ENCODE results near the gene SLC17A3. TPM values are rescaled to one million over a fixed set of nuclear protein-coding genes. Genes with fewer than 3 reads are reported as not detected.

Gene SLC17A3
- 1 to 10 TPM in 1 of 3 donors, under 1 TPM in 2; 0.50 to 1.5 (median 0.96) TPM for polyA plus RNA-seq (ENCODE audit: insufficient read length in 3 of 3)

GRCh38 chr6:25874118-25874517, at the start of gene SLC17A3:
Gene SLC17A3 (minus strand): TSS chr6:25874243. CDS start chr6:25868387, 5,856 bp downstream.
- DNase-seq (ENCODE audit: low read depth in 3 of 3, low spot score in 2 of 3) = no peak

- DNase-seq (ENCODE audit: low read depth in 3 of 3, low spot score in 2 of 3) = no peak
These were observed 48.3 kb upstream of the SLC17A3 start for GRCh38 chr6:25922301-25922700.

- DNase-seq (ENCODE audit: low read depth in 3 of 3, low spot score in 2 of 3) = no peak
These were observed 47.6 kb upstream of the SLC17A3 start for GRCh38 chr6:25921525-25922203.

GRCh38 chr6:25919657-25920056, 45.6 kb upstream of the SLC17A3 start:
- DNase-seq (ENCODE audit: low read depth in 3 of 3, low spot score in 2 of 3) = no peak

GRCh38 chr6:25918083-25918683, 44.1 kb upstream of the SLC17A3 start:
- DNase-seq (ENCODE audit: low read depth in 3 of 3, low spot score in 2 of 3) = no peak

GRCh38 chr6:25916789-25917490, 42.9 kb upstream of the SLC17A3 start:
- DNase-seq (ENCODE audit: low read depth in 3 of 3, low spot score in 2 of 3) = no peak

GRCh38 chr6:25916330-25916729, 42.3 kb upstream of the SLC17A3 start:
- DNase-seq (ENCODE audit: low read depth in 3 of 3, low spot score in 2 of 3) = no peak

GRCh38 chr6:25913741-25914140, 39.7 kb upstream of the SLC17A3 start:
- DNase-seq (ENCODE audit: low read depth in 3 of 3, low spot score in 2 of 3) = no peak

- no peak for DNase-seq (ENCODE audit: low read depth in 3 of 3, low spot score in 2 of 3)
These were observed 37.3 kb upstream of the SLC17A3 start for GRCh38 chr6:25911351-25911750.

GRCh38 chr6:25907475-25908014, 33.5 kb upstream of the SLC17A3 start:
- DNase-seq (ENCODE audit: low read depth in 3 of 3, low spot score in 2 of 3) = no peak

GRCh38 chr6:25903467-25904099, 29.5 kb upstream of the SLC17A3 start:
- DNase-seq (ENCODE audit: low read depth in 3 of 3, low spot score in 2 of 3) = no peak

- no peak for DNase-seq (ENCODE audit: low read depth in 3 of 3, low spot score in 2 of 3)
These were observed 28.0 kb upstream of the SLC17A3 start for GRCh38 chr6:25902071-25902470.

GRCh38 chr6:25900843-25901242, 26.8 kb upstream of the SLC17A3 start:
- DNase-seq (ENCODE audit: low read depth in 3 of 3, low spot score in 2 of 3) = no peak

GRCh38 chr6:25899580-25900408, 25.8 kb upstream of the SLC17A3 start:
- DNase-seq (ENCODE audit: low read depth in 3 of 3, low spot score in 2 of 3) = no peak

- peak in 1 of 3 donors; percentile 23 for DNase-seq (ENCODE audit: low read depth in 3 of 3, low spot score in 2 of 3)
These were observed 25.1 kb upstream of the SLC17A3 start for GRCh38 chr6:25899123-25899522.

GRCh38 chr6:25898289-25898977, 24.4 kb upstream of the SLC17A3 start:
- no peak for DNase-seq (ENCODE audit: low read depth in 3 of 3, low spot score in 2 of 3)

- DNase-seq (ENCODE audit: low read depth in 3 of 3, low spot score in 2 of 3) = no peak
These were observed 22.2 kb upstream of the SLC17A3 start for GRCh38 chr6:25896252-25896651.

- DNase-seq (ENCODE audit: low read depth in 3 of 3, low spot score in 2 of 3) = no peak
These were observed 21.7 kb upstream of the SLC17A3 start for GRCh38 chr6:25895771-25896170.

GRCh38 chr6:25893778-25894177, 19.7 kb upstream of the SLC17A3 start:
- DNase-seq (ENCODE audit: low read depth in 3 of 3, low spot score in 2 of 3) = no peak

GRCh38 chr6:25892877-25893276, 18.8 kb upstream of the SLC17A3 start:
- DNase-seq (ENCODE audit: low read depth in 3 of 3, low spot score in 2 of 3) = no peak
